HG03135 (cell line): Measurements from ENCODE around the gene TCF7L1.

ENCODE experiments used
- ATAC-seq: cut with Tn5 transposase; IDR thresholded peaks from one replicate; pipeline ENCODE4 v1.9.1; 2021; ENCODE audit warnings: mild to moderate bottlenecking, moderate library complexity; ENCODE audit not compliant: unreplicated experiment

Gene TCF7L1

GRCh38 chr2:85160966-85161960, 28.1 kb downstream of the TCF7L1 start:
- ATAC-seq, result no peak

- no peak for ATAC-seq
Observed at GRCh38 chr2:85162746-85163301, 29.6 kb downstream of the TCF7L1 start.

GRCh38 chr2:85163675-85164074, 30.5 kb downstream of the TCF7L1 start:
- ATAC-seq, result no peak

GRCh38 chr2:85164145-85164569, 31.0 kb downstream of the TCF7L1 start:
- no peak for ATAC-seq

GRCh38 chr2:85165088-85165690, 32.0 kb downstream of the TCF7L1 start:
- no peak for ATAC-seq

- no peak for ATAC-seq
Observed at GRCh38 chr2:85166021-85166420, 32.8 kb downstream of the TCF7L1 start.

GRCh38 chr2:85167479-85167878, 34.3 kb downstream of the TCF7L1 start:
- ATAC-seq, result no peak

GRCh38 chr2:85168942-85169341, 35.8 kb downstream of the TCF7L1 start:
- ATAC-seq, result no peak

GRCh38 chr2:85169581-85169980, 36.4 kb downstream of the TCF7L1 start:
- ATAC-seq, result no peak

GRCh38 chr2:85170938-85171475, 37.8 kb downstream of the TCF7L1 start:
- ATAC-seq, result no peak

GRCh38 chr2:85171916-85172315, 38.7 kb downstream of the TCF7L1 start:
- ATAC-seq, result no peak

- ATAC-seq, result no peak
Observed at GRCh38 chr2:85173909-85174308, 40.7 kb downstream of the TCF7L1 start.

GRCh38 chr2:85174943-85175342, 41.8 kb downstream of the TCF7L1 start:
- no peak for ATAC-seq

- no peak for ATAC-seq
Observed at GRCh38 chr2:85175369-85176299, 42.4 kb downstream of the TCF7L1 start.

GRCh38 chr2:85177031-85177824, 44.0 kb downstream of the TCF7L1 start:
- no peak for ATAC-seq

GRCh38 chr2:85178154-85178553, 45.0 kb downstream of the TCF7L1 start:
- ATAC-seq, result no peak

GRCh38 chr2:85178980-85179411, 45.8 kb downstream of the TCF7L1 start:
- no peak for ATAC-seq

GRCh38 chr2:85179541-85179940, 46.3 kb downstream of the TCF7L1 start:
- ATAC-seq, result no peak

- ATAC-seq, result no peak
Observed at GRCh38 chr2:85180322-85181133, 47.3 kb downstream of the TCF7L1 start.
